HG03469 (cell line): ENCODE data around the gene HACL1.
"Not testable (repeated sequence)": the region's sequence is repeated elsewhere in the genome, so short reads cannot be mapped to it uniquely, and the experiment has no call there.

Experiments used
- ATAC-seq: cut with Tn5 transposase; IDR thresholded peaks from one replicate; pipeline ENCODE4 v1.9.1; 2021; ENCODE audit warnings: mild to moderate bottlenecking, moderate library complexity, moderate number of reproducible peaks; ENCODE audit not compliant: unreplicated experiment

HACL1 gene

GRCh38 chr3:15630646-15631350 is 29.4 kb upstream of the HACL1 start:
- ATAC-seq, result peak; percentile 26

GRCh38 chr3:15629860-15630597 is 28.7 kb upstream of the HACL1 start:
- peak; percentile 89 for ATAC-seq

GRCh38 chr3:15628967-15629366 is 27.6 kb upstream of the HACL1 start:
- ATAC-seq, result no peak

- ATAC-seq, result no peak
Measured at GRCh38 chr3:15623535-15624440, 22.4 kb upstream of the HACL1 start.

- not testable (repeated sequence) for ATAC-seq
Measured at GRCh38 chr3:15619659-15620464, 18.5 kb upstream of the HACL1 start.

GRCh38 chr3:15616053-15616452 is 14.7 kb upstream of the HACL1 start:
- no peak for ATAC-seq

- ATAC-seq, result no peak
Measured at GRCh38 chr3:15614958-15615357, 13.6 kb upstream of the HACL1 start.

GRCh38 chr3:15612001-15612400 is 10.6 kb upstream of the HACL1 start:
- no peak for ATAC-seq

- ATAC-seq, result no peak
Measured at GRCh38 chr3:15611018-15611417, 9.6 kb upstream of the HACL1 start.

GRCh38 chr3:15610082-15610759 is 8.9 kb upstream of the HACL1 start:
- ATAC-seq, result no peak

- ATAC-seq, result no peak
Measured at GRCh38 chr3:15606434-15606891, 5.1 kb upstream of the HACL1 start.

- ATAC-seq, result not testable (repeated sequence)
Measured at GRCh38 chr3:15604584-15604983, 3.2 kb upstream of the HACL1 start.

- ATAC-seq, result not testable (repeated sequence)
Measured at GRCh38 chr3:15602816-15603215, 1.4 kb upstream of the HACL1 start.

GRCh38 chr3:15602146-15602536 is 772 bp upstream of the HACL1 start:
- peak; percentile 9 for ATAC-seq

GRCh38 chr3:15601046-15601398 is 347 bp downstream of the HACL1 start:
- ATAC-seq, result no peak

- no peak for ATAC-seq
Measured at GRCh38 chr3:15595955-15596354, 5.4 kb downstream of the HACL1 start.

- ATAC-seq, result no peak
Measured at GRCh38 chr3:15592968-15593367, 8.4 kb downstream of the HACL1 start.

GRCh38 chr3:15591928-15592327 is 9.4 kb downstream of the HACL1 start:
- no peak for ATAC-seq

- no peak for ATAC-seq
Measured at GRCh38 chr3:15591242-15591641, 10.1 kb downstream of the HACL1 start.
